C4-2B (cell line): ENCODE results near the gene FRMD1.

Experiments
- CTCF ChIP-seq: fragments of 450-650 bp; conservative IDR thresholded peaks from 2 replicates; pipeline ENCODE4 v1.5.1; 2017; ENCODE audit warnings: mild to moderate bottlenecking
- ZFX ChIP-seq: fragments of 450-650 bp; IDR thresholded peaks from 2 replicates; pipeline ENCODE4 v1.6.1; 2017

DNA sequence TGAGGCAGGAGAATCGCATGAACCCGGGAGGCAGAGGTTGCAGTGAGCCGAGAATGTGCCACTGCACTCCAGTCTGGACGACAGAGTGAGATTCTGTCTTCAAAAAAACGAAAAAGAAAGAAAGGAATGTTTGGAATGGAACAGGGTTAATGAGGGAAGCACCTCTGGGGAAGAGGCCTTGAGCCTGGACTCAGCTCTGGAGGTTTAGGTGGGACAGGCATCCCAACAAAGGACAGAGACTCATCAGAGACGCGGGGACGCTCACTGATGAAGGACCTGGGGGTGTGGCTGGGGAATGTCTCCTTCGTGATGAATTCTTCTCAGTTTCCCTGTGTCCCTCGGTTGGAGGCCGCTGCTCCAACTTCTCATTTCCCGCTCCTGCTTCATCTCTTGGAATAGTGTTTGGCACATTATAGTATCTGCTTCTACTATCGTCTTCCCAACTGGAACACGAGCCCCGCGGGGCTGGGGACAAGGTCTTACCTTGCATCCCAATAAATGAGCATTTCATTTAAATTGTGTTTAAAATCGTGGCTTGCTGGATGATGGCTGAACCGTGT lies 54.0 kb downstream of the FRMD1 start:
- TF ChIP-seq CTCF (no peak), ZFX (no peak)
